ENCODE results near the gene PHPT1.
"Not testable (repeated sequence)": the region's sequence is repeated elsewhere in the genome, so short reads cannot be mapped to it uniquely, and the experiment has no call there.

The PHPT1 gene

DNA sequence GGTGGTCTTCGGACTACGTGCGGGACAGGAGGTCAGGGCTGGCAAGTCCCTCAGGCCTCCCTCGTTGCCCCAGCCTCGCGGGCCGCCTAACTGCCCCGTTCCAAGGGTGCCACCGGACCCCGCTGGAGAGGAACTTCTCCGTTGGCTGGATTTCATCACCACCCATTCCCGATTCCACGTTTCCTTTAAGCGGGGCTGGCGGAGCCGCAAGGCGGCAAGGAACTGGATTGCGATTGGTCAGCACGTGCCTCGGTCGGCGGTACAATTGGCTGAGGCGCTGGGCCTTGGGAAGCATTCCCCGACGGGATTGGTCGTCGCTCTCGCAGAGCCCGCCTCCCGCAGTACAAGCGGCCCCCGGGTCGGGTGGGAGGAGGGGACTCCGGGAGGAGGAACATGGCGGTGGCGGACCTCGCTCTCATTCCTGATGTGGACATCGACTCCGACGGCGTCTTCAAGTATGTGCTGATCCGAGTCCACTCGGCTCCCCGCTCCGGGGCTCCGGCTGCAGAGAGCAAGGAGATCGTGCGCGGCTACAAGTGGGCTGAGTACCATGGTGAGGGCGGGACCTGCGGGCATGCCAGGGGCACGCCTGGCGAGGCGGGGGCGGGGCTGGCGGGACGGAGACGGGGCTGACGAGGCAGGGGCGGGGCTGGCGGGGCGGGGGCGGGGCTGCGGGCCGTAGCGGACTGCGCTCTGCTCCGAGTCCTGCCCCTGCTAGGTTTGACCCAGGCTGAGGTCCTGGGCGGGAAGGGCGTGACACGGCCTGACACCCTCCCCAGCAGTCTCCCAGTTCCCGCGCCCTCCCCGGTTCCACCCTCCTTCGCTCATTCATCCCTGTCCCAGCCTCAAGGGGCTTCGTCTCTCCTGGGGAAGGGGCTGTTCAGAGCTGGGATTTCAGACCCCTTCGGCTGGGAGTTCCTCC lies at the start of gene PHPT1:
Gene PHPT1, plus strand, starts transcription at position 372 of the 922 bp plus-strand sequence. Its CDS starts 22 bp downstream, at position 394.
- peak; percentile 99 for DNase-seq

DNA sequence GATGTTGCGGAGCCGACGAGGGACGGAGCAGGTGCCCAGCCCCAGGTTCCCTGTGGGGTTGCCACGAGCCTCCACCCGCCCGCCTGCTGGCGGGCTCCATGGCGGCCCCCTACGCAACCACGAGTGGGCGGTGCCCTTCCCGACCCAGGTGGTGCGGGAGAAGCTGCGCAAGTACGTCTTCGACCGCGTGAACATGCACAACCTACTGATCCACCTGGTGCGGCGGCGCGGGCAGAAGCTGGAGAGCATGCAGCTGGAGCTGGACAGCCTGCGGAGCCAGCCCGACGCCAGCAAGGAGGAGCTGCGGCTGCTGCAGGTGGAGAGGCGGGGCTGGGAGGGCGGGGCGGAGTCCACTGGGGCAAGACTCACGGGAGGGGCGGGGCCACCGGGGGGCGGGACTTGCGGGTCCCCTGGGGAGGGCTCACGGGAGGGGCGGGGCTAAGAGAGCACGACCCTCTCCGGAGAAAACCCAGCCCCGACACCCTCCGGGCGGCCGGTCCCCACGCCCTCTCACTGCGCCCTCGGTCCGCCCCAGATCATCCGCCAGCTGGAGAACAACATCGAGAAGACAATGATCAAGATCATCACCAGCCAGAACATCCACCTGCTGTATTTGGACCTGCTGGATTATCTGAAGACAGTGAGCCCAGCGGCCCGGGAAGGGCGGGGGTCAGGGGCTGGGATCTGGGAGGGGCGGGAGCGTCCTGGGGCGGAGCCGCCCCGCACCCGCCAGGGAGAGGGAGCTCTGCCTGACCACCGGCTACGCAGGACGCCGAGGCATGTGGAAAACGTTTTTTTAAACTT lies 49.2 kb upstream of the PHPT1 start:
- DNase-seq: peak; percentile 95

GRCh38 chr9:136802321-136802720 lies 46.9 kb upstream of the PHPT1 start:
- no peak for DNase-seq

- not testable (repeated sequence) for DNase-seq
Measured at GRCh38 chr9:136803009-136803550, 46.1 kb upstream of the PHPT1 start.

GRCh38 chr9:136803551-136804508 lies 45.4 kb upstream of the PHPT1 start:
- DNase-seq: no peak

DNA sequence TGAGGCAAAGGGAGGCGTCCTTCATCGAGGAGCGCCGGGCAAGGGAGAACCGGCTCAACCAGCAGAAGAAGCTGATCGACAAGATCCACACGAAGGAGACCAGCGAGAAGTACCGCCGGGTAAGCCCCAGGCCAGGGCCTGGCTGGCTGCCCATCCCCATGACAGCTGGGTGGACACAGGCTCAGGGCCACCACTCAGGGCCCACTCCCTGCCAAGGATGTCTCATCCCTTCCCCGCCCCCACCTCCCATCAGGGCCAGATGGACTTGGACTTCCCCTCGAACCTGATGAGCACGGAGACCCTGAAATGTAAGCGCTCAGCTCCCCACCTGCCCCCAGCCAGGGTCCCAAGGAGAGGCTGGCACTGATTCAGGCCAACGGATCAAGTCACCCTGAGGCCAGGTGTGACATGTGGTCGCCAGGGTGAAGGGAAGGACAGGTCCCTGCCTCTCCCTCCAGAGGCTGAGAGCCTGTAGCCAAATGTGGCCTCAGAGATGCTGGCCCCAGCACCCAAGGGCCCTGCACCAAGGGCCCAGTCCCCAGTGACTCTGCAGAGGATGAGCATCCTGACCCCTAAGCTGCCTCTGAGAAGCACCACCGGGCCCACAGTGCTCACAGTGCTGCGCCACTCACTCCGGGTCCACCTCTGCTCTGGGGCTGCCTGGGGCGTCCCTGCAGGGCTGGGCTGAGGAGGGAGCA lies 44.6 kb upstream of the PHPT1 start:
- DNase-seq: no peak

DNA sequence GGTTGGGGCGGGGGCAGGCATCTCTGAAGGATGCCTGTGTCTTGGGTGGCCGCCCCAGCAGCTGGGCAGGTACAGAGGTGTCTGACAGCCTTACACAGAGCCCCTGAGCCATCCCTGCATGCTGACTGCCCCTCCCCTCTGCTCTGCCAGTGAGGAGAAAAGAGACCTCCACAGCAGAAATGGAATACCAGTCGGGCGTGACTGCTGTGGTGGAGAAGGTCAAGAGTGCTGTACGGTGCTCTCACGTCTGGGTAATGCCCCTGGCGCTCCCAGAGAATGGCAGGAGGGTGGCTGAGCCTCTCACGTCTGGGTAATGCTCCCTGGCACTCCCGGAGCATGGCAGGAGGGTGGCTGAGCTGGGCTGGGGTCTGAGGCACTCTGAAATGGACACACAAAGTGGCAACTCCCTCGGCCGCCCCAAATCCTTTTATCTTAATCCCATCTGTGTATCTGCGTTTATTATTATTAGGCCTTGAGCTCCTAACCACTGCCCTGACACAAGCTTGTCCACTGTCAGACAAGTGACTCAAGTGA lies 43.9 kb upstream of the PHPT1 start:
- no peak for DNase-seq

DNA sequence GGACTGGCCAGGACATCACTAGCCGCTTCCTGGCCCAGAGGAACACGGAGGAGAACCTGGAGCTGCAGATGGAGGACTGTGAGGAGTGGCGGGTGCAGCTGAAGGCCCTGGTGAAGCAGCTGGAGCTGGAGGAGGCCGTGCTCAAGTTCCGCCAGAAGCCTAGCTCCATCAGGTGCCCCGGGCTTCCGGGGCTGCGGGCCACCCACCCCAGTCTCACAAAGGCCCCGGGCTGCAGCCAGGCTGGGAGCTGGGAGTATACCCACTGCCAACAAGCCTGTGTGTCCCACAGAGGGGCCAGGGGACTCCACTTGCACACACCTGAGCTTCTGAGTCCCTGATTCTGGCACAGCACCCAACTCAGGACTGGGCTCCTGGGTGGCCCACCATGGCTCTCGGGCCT lies 43.1 kb upstream of the PHPT1 start:
- no peak for DNase-seq

GRCh38 chr9:136806631-136807201 lies 42.5 kb upstream of the PHPT1 start:
- no peak for DNase-seq

GRCh38 chr9:136807281-136808074 lies 41.7 kb upstream of the PHPT1 start, which contains the start of gene RABL6:
Gene RABL6 (plus strand): TSS chr9:136807948. CDS start chr9:136808197, 249 bp downstream.
- peak; percentile 84 for DNase-seq

GRCh38 chr9:136808075-136808805 lies 41.0 kb upstream of the PHPT1 start:
- peak; percentile 36 for DNase-seq

DNA sequence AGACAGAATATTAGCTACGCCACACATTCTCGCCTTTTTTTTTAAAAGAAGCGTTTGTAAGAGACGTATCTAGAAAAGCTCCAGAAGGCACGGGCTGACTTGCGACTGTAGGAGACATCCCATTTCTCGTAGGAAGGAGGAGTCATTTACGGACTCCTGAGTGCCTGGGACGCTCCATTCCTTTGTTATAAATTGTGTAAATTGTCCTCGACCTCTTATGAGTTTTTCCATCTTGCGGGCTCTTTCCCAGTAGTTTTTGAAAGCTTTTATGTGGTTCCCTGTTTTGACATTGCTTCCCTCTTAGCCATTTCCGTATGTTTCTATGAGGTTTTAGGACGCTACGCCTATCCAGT lies 40.4 kb upstream of the PHPT1 start:
- peak; percentile 53 for DNase-seq

DNA sequence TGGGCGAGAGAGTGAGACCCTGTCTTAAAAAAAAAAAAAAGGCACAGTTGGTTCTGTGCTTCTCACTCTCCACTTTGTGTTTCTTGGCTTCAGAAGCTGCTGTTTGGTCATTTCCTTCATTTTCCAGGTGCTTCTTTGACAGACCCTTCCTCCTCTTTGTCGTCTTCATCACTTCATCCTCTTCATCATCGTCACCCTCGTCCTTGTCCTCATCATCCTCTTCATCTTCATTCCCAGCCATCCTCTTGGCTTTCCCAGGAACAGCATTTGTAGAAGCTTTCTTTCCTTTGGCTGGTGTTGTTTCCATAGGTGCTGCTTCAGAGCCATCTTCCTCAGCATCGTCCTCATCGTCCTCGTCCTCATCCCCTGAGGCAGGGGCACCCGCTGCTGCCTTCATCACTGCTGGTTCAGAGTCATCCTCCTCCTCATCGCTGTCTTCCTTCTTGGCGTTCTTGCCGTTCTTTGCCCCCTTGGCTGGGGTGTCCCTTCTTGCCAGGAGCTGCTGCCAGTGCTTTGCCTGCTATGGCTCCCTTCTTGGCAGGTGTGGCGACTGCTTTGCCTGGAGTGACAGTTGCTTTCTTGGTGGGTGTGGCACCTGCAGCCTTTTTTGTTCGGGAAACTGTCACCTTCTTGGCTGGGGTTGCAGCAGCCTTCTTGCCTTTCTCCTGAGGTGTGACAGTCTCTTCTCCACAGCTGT lies 34.3 kb upstream of the PHPT1 start:
- no peak for DNase-seq

- no peak for DNase-seq
Measured at GRCh38 chr9:136815422-136815782, 33.8 kb upstream of the PHPT1 start.

DNA sequence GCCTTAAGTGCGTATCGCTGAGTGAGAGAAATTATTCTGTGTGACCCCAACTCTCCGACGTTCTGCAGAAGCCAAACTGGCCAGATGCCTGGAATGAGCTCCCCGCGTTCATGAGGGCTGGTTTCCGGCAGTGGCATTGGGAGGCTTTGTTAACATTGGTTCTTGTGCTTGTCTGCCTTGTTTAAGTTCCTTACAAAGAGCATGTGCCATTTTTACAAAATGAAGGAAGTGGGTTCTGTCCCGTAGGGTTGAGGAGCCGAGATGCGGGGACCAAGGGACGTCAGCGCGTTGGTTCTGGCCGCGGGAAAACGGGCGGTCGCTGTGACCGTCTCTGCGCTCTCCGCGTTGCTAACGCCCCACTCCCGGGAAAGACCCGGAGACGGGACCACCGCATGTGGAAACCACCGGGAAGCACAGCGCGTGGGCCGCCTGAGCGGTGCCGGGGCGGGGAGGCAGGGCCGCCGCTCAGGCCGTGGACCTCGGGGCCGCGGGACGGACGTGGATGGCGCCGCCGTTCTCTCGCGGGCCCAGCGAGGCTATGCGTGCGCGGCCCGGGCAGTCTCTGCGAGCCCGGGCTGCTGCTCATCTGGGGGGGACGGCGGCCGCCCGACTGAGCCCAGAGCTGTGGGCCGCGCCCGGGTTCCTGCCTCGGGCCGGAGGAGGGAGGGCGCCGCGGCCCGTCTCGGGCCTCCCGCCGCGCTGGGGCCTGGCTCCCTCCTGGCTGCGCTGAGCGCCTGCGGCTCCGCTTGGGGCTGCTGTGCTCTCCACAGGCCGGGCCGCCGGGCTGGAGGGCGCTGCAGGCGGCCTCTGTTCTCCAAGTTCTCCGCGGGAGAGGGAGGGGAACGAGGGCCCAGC lies 28.0 kb upstream of the PHPT1 start:
- peak; percentile 37 for DNase-seq

GRCh38 chr9:136821826-136822544 lies 27.2 kb upstream of the PHPT1 start:
- no peak for DNase-seq
